CD14-positive monocyte (primary cell): Measurements from ENCODE around the gene GALNTL6. TPM values are rescaled to one million over a fixed set of nuclear protein-coding genes. Genes with fewer than 3 reads are reported as not detected.

ENCODE experiments used
- DNase-seq, 3 donors: peaks; one replicate each; pipeline ENCODE4 v3.0.0-alpha.2; 2011 to 2022
- H2AFZ ChIP-seq: 2 replicates; pipeline ENCODE4 v1.6.0; 2012; ENCODE audit warnings: mild to moderate bottlenecking, low read depth, low read length, inconsistent platforms; ENCODE audit not compliant: insufficient read depth, poor library complexity, severe bottlenecking
- H3K27ac ChIP-seq, 2 donors: 1 replicate in 1 of 2; 2 replicates in 1 of 2; pipeline ENCODE4 v1.5.1; 2012 to 2013; ENCODE audit warnings: low read length in 2 of 2, control low read depth in 1 of 2, inconsistent platforms in 1 of 2, low read depth in 1 of 2, mild to moderate bottlenecking in 1 of 2
- H3K27me3 ChIP-seq, 2 donors: one replicate each; pipeline versions ENCODE4 v1.6.0 to v1.6.1; 2011 to 2013; ENCODE audit warnings: low read length in 2 of 2; ENCODE audit not compliant: control insufficient read depth in 2 of 2, insufficient read depth in 2 of 2
- H3K36me3 ChIP-seq, 2 donors: replicated peaks in 1 of 2; 1 replicate in 1 of 2; 2 replicates in 1 of 2; pipeline versions ENCODE4 v1.5.1 to v1.6.1; 2012 to 2013; ENCODE audit warnings: low read length in 2 of 2, control low read depth in 1 of 2, inconsistent platforms in 1 of 2, mild to moderate bottlenecking in 1 of 2; ENCODE audit not compliant: insufficient read depth in 2 of 2, control insufficient read depth in 1 of 2
- H3K4me1 ChIP-seq, 2 donors: 1 replicate in 1 of 2; 2 replicates in 1 of 2; pipeline versions ENCODE4 v1.5.1 to v1.6.1; 2012 to 2013; ENCODE audit warnings: low read length in 2 of 2, control low read depth in 1 of 2, inconsistent platforms in 1 of 2, mild to moderate bottlenecking in 1 of 2, moderate library complexity in 1 of 2; ENCODE audit not compliant: insufficient read depth in 2 of 2, control insufficient read depth in 1 of 2
- H3K4me2 ChIP-seq: replicated peaks from 2 replicates; pipeline ENCODE3; 2012; ENCODE audit warnings: low read length, moderate library complexity, mild to moderate bottlenecking; ENCODE audit not compliant: poor library complexity, severe bottlenecking; ENCODE audit errors: extremely low read depth
- H3K4me3 ChIP-seq, 3 experiments: fragments of 200-600 bp in 1 of 3; sonication (generic) in 1 of 3; replicated peaks in 1 of 3; 1 replicate in 2 of 3; 2 replicates in 1 of 3; pipeline ENCODE4 v1.5.1; 2011 to 2013; ENCODE audit warnings: low read length in 3 of 3, mild to moderate bottlenecking in 3 of 3, control low read depth in 2 of 3, low read depth in 2 of 3, inconsistent platforms in 1 of 3, moderate library complexity in 1 of 3
- H3K79me2 ChIP-seq: 2 replicates; pipeline ENCODE4 v1.6.0; 2012; ENCODE audit warnings: mild to moderate bottlenecking, control low read depth, inconsistent platforms, low read length, moderate library complexity; ENCODE audit not compliant: insufficient read depth
- H3K9ac ChIP-seq: 2 replicates; pipeline ENCODE4 v1.6.0; 2017; ENCODE audit warnings: low read length, mild to moderate bottlenecking; ENCODE audit not compliant: insufficient read depth, poor library complexity, severe bottlenecking
- H3K9me3 ChIP-seq, 2 donors: replicated peaks in 1 of 2; 1 replicate in 1 of 2; 2 replicates in 1 of 2; pipeline versions ENCODE4 v1.5.1 to v1.6.1; 2012 to 2013; ENCODE audit warnings: low read length in 2 of 2, control low read depth in 1 of 2; ENCODE audit not compliant: control insufficient read depth in 1 of 2, insufficient read depth in 1 of 2
- H4K20me1 ChIP-seq: 2 replicates; pipeline ENCODE4 v1.6.0; 2012; ENCODE audit warnings: mild to moderate bottlenecking, low read length, control low read depth, moderate library complexity; ENCODE audit not compliant: insufficient read depth
- H3K27ac Mint-ChIP-seq, 7 donors: one replicate each; pipeline ENCODE4 v1.8.0; 2020; ENCODE audit warnings: mild to moderate bottlenecking in 7 of 7, mixed read lengths in 7 of 7, moderate library complexity in 6 of 7, inconsistent platforms in 2 of 7
- H3K27me3 Mint-ChIP-seq, 3 donors: one replicate each; pipeline ENCODE4 v1.8.0; 2021 to 2022; ENCODE audit warnings: low read depth in 3 of 3, mild to moderate bottlenecking in 3 of 3, mixed read lengths in 3 of 3, moderate library complexity in 3 of 3, inconsistent platforms in 1 of 3
- H3K36me3 Mint-ChIP-seq, 2 donors: one replicate each; pipeline ENCODE4 v1.8.0; 2020; ENCODE audit warnings: mixed read lengths in 2 of 2, inconsistent platforms in 1 of 2, mild to moderate bottlenecking in 1 of 2
- H3K4me1 Mint-ChIP-seq: one replicate; pipeline ENCODE4 v1.8.0; 2020; ENCODE audit warnings: mild to moderate bottlenecking, mixed read lengths
- H3K4me3 Mint-ChIP-seq, 2 donors: one replicate each; pipeline ENCODE4 v1.8.0; 2020; ENCODE audit warnings: mild to moderate bottlenecking in 2 of 2, mixed read lengths in 2 of 2, moderate library complexity in 1 of 2
- H3K9me3 Mint-ChIP-seq, 7 donors: one replicate each; pipeline ENCODE4 v1.8.0; 2020 to 2022; ENCODE audit warnings: mixed read lengths in 7 of 7, mild to moderate bottlenecking in 6 of 7, moderate library complexity in 6 of 7, inconsistent platforms in 2 of 7
- CTCF ChIP-seq: fragments of 200-600 bp; IDR thresholded peaks from one replicate; pipeline ENCODE4 v1.8.0; 2022; ENCODE audit warnings: antibody characterized with exemption, mild to moderate bottlenecking
- WGBS: methylation state at CpG from one replicate; pipeline ENCODE4 v1.1.5; 2013; ENCODE audit warnings: missing lambda C conversion rate; ENCODE audit not compliant: insufficient coverage; 5-methylcytosine and 5-hydroxymethylcytosine counted together
- intact Hi-C, 2 donors: fragments of 100-400 bp; cut with micrococcal nuclease; formaldehyde crosslinking; loops; one replicate each; pipeline versions ENCODE4 v1.15.0 to v1.15.1; 2023
- polyA plus RNA-seq, 3 donors: library from polyadenylated mRNA; depleted of rRNA in 1 of 3; unstranded in 2 of 3; stranded (reverse) in 1 of 3; fragments of 300-500 nt in 2 of 3; fragments of >200 nt in 1 of 3; fragmentation: Illumina TruSeq in 2 of 3; gene quantifications; 1 replicate in 2 of 3; 2 replicates in 1 of 3; pipeline ENCODE4 v1.2.3, GENCODE V29; 2012 to 2021

The GALNTL6 gene
- polyA plus RNA-seq, 3 donors: 0.05 TPM; not detected in 2

- intact Hi-C loops: no loop called here
- no peaks in the 10 kb centered on the region for H3K36me3 Mint-ChIP-seq
- H3K27me3 Mint-ChIP-seq: no peaks in the 10 kb centered on the region
- Histone ChIP-seq H3K27ac (no peak overlapping the region), H3K4me2 (no peak overlapping the region), H3K9ac (no peak overlapping the region), H3K79me2 (no peaks in the 10 kb centered on the region), H4K20me1 (no peaks in the 10 kb centered on the region), H3K9me3 (no peaks in the 10 kb centered on the region), H2AFZ (no peak overlapping the region), H3K4me1 (no peaks in the 10 kb centered on the region), H3K27me3 (no peaks in the 10 kb centered on the region), H3K4me3 (no peak overlapping the region), H3K36me3 (no peaks in the 10 kb centered on the region)
- peaks cover 0 to 4% (median 0%) of the 10 kb centered on the region in 7 donors for H3K9me3 Mint-ChIP-seq
- H3K4me1 Mint-ChIP-seq: no peaks in the 10 kb centered on the region
- H3K27ac Mint-ChIP-seq: no peak overlapping the region
- 0% methylated on average over 1 of the region's 1 CpG for WGBS
- no peak for TF ChIP-seq CTCF
- no peak for DNase-seq
- no peak overlapping the region for H3K4me3 Mint-ChIP-seq
Observed at GRCh38 chr4:172851534-172851933, 1038.3 kb downstream of the GALNTL6 start.

GRCh38 chr4:172857026-172857425, 1043.8 kb downstream of the GALNTL6 start:
- DNase-seq: no peak
- no peaks in the 10 kb centered on the region for H3K9me3 ChIP-seq
- intact Hi-C loops: no loop called here
- H3K27ac ChIP-seq: no peak overlapping the region
- H3K4me1 ChIP-seq: no peaks in the 10 kb centered on the region
- H3K36me3 ChIP-seq: no peaks in the 10 kb centered on the region
- no peak overlapping the region for H3K9ac ChIP-seq
- H4K20me1 ChIP-seq: no peaks in the 10 kb centered on the region
- H3K4me2 ChIP-seq: no peak overlapping the region
- H3K27ac Mint-ChIP-seq: no peak overlapping the region
- H3K79me2 ChIP-seq: no peaks in the 10 kb centered on the region
- H3K4me1 Mint-ChIP-seq: no peaks in the 10 kb centered on the region
- no peak overlapping the region for H2AFZ ChIP-seq
- H3K4me3 ChIP-seq: no peak overlapping the region
- no peak overlapping the region for H3K4me3 Mint-ChIP-seq
- no peak for TF ChIP-seq CTCF
- H3K36me3 Mint-ChIP-seq: no peaks in the 10 kb centered on the region
- H3K27me3 Mint-ChIP-seq: no peaks in the 10 kb centered on the region
- H3K9me3 Mint-ChIP-seq: peaks cover 0 to 8% (median 2%) of the 10 kb centered on the region in 7 donors
- H3K27me3 ChIP-seq: no peaks in the 10 kb centered on the region
- no CpG with 5 or more reads among the region's 5 CpGs for WGBS
